Measurements from ENCODE around the gene ELOVL5.

DNA sequence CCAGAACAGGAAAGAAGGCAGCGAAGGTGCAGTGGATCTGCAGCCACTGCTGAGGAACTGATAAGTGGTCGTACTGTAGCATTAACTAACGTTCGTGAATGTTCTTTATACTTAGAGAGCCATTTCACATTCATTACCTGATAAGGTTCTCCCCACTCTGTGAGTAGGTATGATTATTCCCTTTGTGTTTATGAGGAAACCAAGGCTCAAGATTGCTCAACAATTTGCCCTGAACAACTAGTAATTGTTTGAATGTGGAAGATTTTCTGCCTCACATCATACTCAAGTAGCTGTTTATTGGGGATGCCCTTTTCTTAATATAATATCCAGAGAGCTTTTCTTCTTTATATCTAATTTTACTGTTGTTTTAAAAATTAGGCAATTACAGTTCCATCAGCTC is 24.9 kb upstream of the ELOVL5 start:
- TF ChIP-seq, protein P1, sequence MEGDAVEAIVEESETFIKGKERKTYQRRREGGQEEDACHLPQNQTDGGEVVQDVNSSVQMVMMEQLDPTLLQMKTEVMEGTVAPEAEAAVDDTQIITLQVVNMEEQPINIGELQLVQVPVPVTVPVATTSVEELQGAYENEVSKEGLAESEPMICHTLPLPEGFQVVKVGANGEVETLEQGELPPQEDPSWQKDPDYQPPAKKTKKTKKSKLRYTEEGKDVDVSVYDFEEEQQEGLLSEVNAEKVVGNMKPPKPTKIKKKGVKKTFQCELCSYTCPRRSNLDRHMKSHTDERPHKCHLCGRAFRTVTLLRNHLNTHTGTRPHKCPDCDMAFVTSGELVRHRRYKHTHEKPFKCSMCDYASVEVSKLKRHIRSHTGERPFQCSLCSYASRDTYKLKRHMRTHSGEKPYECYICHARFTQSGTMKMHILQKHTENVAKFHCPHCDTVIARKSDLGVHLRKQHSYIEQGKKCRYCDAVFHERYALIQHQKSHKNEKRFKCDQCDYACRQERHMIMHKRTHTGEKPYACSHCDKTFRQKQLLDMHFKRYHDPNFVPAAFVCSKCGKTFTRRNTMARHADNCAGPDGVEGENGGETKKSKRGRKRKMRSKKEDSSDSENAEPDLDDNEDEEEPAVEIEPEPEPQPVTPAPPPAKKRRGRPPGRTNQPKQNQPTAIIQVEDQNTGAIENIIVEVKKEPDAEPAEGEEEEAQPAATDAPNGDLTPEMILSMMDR (IDR thresholded peaks at IDR 0.05; ENCODE audit: low read depth, low read length, missing input control) = no peak
- TF ChIP-seq TAF1 (conservative IDR thresholded peaks at IDR 0.05) (no peak), REST (IDR thresholded peaks at IDR 0.05) (no peak), FOXA2 (IDR thresholded peaks at IDR 0.05) (no peak), GABPA (IDR thresholded peaks at IDR 0.05 in 1 of 2, conservative IDR thresholded peaks at IDR 0.05 in 1 of 2) (no peak), RAD21 (IDR thresholded peaks at IDR 0.05) (no peak), ZBTB33 (IDR thresholded peaks at IDR 0.05) (no peak), EGR1 (IDR thresholded peaks at IDR 0.05; ENCODE audit: low read depth in 2 of 2) (no peak), FOXA1 (IDR thresholded peaks at IDR 0.05) (no peak), YY1 (IDR thresholded peaks at IDR 0.05) (no peak)
- TF ChIP-seq, protein P2, sequence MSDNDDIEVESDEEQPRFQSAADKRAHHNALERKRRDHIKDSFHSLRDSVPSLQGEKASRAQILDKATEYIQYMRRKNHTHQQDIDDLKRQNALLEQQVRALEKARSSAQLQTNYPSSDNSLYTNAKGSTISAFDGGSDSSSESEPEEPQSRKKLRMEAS (IDR thresholded peaks at IDR 0.05) = no peak
